Liver (tissue), 9 donors: ENCODE measurements around the gene CFAP54. TPM values are rescaled to one million over a fixed set of nuclear protein-coding genes. Genes with fewer than 3 reads are reported as not detected.

Source experiments
- DNase-seq: peaks from one replicate; pipeline ENCODE4 v3.0.0-alpha.2; 2017; ENCODE audit warnings: low spot score
- H3K27ac ChIP-seq, 2 donors: one replicate each; pipeline ENCODE4 v1.7.0; 2013; ENCODE audit warnings: inconsistent platforms in 2 of 2, low read length in 2 of 2, control low read depth in 1 of 2, low read depth in 1 of 2, mild to moderate bottlenecking in 1 of 2
- H3K27me3 ChIP-seq, 4 donors: one replicate each; pipeline versions ENCODE4 v1.6.1 to v1.7.0; 2013; ENCODE audit warnings: low read length in 3 of 4, inconsistent platforms in 1 of 4, mild to moderate bottlenecking in 1 of 4, moderate library complexity in 1 of 4; ENCODE audit not compliant: control insufficient read depth in 4 of 4, insufficient read depth in 4 of 4
- H3K36me3 ChIP-seq, 4 donors: one replicate each; pipeline versions ENCODE4 v1.6.1 to v1.7.0; 2013; ENCODE audit warnings: low read length in 3 of 4, mild to moderate bottlenecking in 3 of 4, low read depth in 1 of 4, moderate library complexity in 1 of 4; ENCODE audit not compliant: control insufficient read depth in 4 of 4, insufficient read depth in 3 of 4
- H3K4me1 ChIP-seq, 4 donors: one replicate each; pipeline versions ENCODE4 v1.6.1 to v1.7.0; 2013; ENCODE audit warnings: low read length in 3 of 4, mild to moderate bottlenecking in 3 of 4, moderate library complexity in 1 of 4; ENCODE audit not compliant: control insufficient read depth in 4 of 4, insufficient read depth in 4 of 4
- H3K4me3 ChIP-seq, 3 donors: one replicate each; pipeline versions ENCODE4 v1.6.1 to v1.7.0; 2013; ENCODE audit warnings: low read length in 3 of 3, control low read depth in 1 of 3, low read depth in 1 of 3, mild to moderate bottlenecking in 1 of 3
- H3K9ac ChIP-seq, 2 donors: one replicate each; pipeline ENCODE4 v1.7.0; 2013; ENCODE audit warnings: low read length in 2 of 2, mild to moderate bottlenecking in 2 of 2, moderate library complexity in 2 of 2, control low read depth in 1 of 2, low read depth in 1 of 2
- H3K9me3 ChIP-seq, 4 donors: one replicate each; pipeline versions ENCODE4 v1.6.1 to v1.7.0; 2013; ENCODE audit warnings: low read length in 3 of 4; ENCODE audit not compliant: control insufficient read depth in 4 of 4
- EGR1 ChIP-seq, 2 donors: IDR thresholded peaks; 2 replicates each; pipeline ENCODE4 v1.6.1; 2016 to 2018; ENCODE audit warnings: antibody characterized with exemption in 2 of 2, low read depth in 2 of 2
- FOXA1 ChIP-seq: IDR thresholded peaks from 2 replicates; pipeline ENCODE4 v1.6.1; 2016; ENCODE audit warnings: antibody characterized with exemption
- FOXA2 ChIP-seq: IDR thresholded peaks from 2 replicates; pipeline ENCODE4 v1.6.1; 2016; ENCODE audit warnings: antibody characterized with exemption
- GABPA ChIP-seq, 2 donors: IDR thresholded peaks in 1 of 2; conservative IDR thresholded peaks in 1 of 2; 2 replicates each; pipeline ENCODE4 v1.6.1; 2016; ENCODE audit warnings: antibody characterized with exemption in 2 of 2, mild to moderate bottlenecking in 1 of 2, moderate library complexity in 1 of 2
- HNF4A ChIP-seq, 2 donors: conservative IDR thresholded peaks; 2 replicates each; pipeline ENCODE4 v1.6.1; 2016; ENCODE audit warnings: antibody characterized with exemption in 2 of 2, mild to moderate bottlenecking in 2 of 2
- HNF4G ChIP-seq: IDR thresholded peaks from 2 replicates; pipeline ENCODE4 v1.6.1; 2016; ENCODE audit warnings: antibody characterized with exemption
- JUND ChIP-seq, 2 donors: IDR thresholded peaks; 2 replicates each; pipeline ENCODE4 v1.6.1; 2016; ENCODE audit warnings: antibody characterized with exemption in 2 of 2
- NR2F2 ChIP-seq: IDR thresholded peaks from 2 replicates; pipeline ENCODE4 v1.6.1; 2016; ENCODE audit warnings: antibody characterized with exemption
- RAD21 ChIP-seq, 2 donors: IDR thresholded peaks; 2 replicates each; pipeline ENCODE4 v1.6.1; 2016; ENCODE audit warnings: antibody characterized with exemption in 2 of 2, mild to moderate bottlenecking in 2 of 2
- RXRA ChIP-seq, 2 donors: IDR thresholded peaks; 2 replicates each; pipeline ENCODE4 v1.6.1; 2017 to 2018; ENCODE audit warnings: antibody characterized with exemption in 2 of 2, mild to moderate bottlenecking in 1 of 2
- SP1 ChIP-seq: IDR thresholded peaks from 2 replicates; pipeline ENCODE4 v1.6.1; 2018; ENCODE audit warnings: antibody characterized with exemption, mild to moderate bottlenecking
- TAF1 ChIP-seq: conservative IDR thresholded peaks from 2 replicates; pipeline ENCODE4 v1.6.1; 2016; ENCODE audit warnings: antibody characterized with exemption, mild to moderate bottlenecking
- YY1 ChIP-seq: IDR thresholded peaks from 2 replicates; pipeline ENCODE4 v1.6.1; 2016; ENCODE audit warnings: antibody characterized with exemption, mild to moderate bottlenecking
- WGBS: extraction: QIAGEN DNeasy Blood & Tissue Kit; methylation state at CpG from one replicate; pipeline ENCODE4 v1.1.7; 2013; 5-methylcytosine and 5-hydroxymethylcytosine counted together
- polyA plus RNA-seq, 2 donors: library from polyadenylated mRNA; stranded (reverse) in 1 of 2; unstranded in 1 of 2; fragments of 200-250 nt in 1 of 2; fragments of >200 nt in 1 of 2; fragmentation: Nextera tagmentation in 1 of 2; extraction: Ambion mirVana in 1 of 2; gene quantifications; one replicate each; pipeline versions ENCODE4 v1.2.1 to v1.2.3, GENCODE V29; 2013 to 2015
- total RNA-seq, 2 donors: library from RNA; depleted of rRNA; stranded (reverse); fragments of >200 nt; gene quantifications; one replicate each; pipeline ENCODE4 v1.2.3, GENCODE V29; 2014
- TF ChIP-seq, protein P1 (sequence below): IDR thresholded peaks from 2 replicates; pipeline ENCODE4 v1.6.1; 2016; ENCODE audit warnings: antibody characterized with exemption
- TF ChIP-seq, protein P2 (sequence below): fragments of 150-350 bp; IDR thresholded peaks from 2 replicates; pipeline ENCODE4 v1.5.1; 2017; ENCODE audit warnings: improper control_type of control experiment, low read depth, low read length; ENCODE audit not compliant: missing input control
- TF ChIP-seq, protein P3 (sequence below): IDR thresholded peaks from 2 replicates; pipeline ENCODE4 v1.6.1; 2016; ENCODE audit warnings: antibody characterized with exemption
- TF ChIP-seq, protein P4 (sequence below): IDR thresholded peaks from 2 replicates; pipeline ENCODE4 v1.6.1; 2016; ENCODE audit warnings: antibody characterized with exemption, mild to moderate bottlenecking
- TF ChIP-seq, protein P5 (sequence below): IDR thresholded peaks from 2 replicates; pipeline ENCODE4 v1.6.1; 2016; ENCODE audit warnings: antibody characterized with exemption
- donor health status: healthy.
- donor health status: healthy.
- donor health status: healthy.
- donor health status: healthy.
- donor health status: healthy.

Gene CFAP54
- total and polyA plus RNA-seq, 4 donors, result 0.01 to 0.19 (median 0.15) TPM

DNA sequence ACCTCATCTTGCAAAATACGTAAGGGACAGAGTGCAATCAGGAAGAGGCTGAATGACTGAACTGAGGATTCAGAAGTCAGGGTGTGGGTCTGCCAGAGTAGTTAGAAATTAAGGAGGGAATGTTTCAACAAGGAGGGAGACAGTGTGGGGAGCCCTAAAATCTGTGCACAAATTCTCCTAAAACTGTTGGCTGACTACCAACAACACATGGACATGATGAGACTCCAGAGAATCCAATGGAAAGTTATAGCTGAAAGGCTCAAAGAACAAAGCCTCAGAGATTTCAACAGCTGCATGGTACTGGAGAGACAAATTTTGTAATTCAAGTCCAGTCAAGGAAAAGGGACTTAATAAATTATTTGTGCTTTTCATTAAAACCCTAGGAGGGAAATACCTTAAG lies 381.6 kb downstream of the CFAP54 start:
- DNase-seq, result no peak
- H3K27me3 ChIP-seq, result no peaks in the 10 kb centered on the region
- no peaks in the 10 kb centered on the region for H3K36me3 ChIP-seq
- WGBS, result 73% methylated on average over 1 of the region's 1 CpG
- no peak overlapping the region for H3K4me3 ChIP-seq
- H3K9me3 ChIP-seq, result no peaks in the 10 kb centered on the region
- no peak overlapping the region for H3K9ac ChIP-seq
- no peak for TF ChIP-seq NR2F2
- no peaks in the 10 kb centered on the region for H3K4me1 ChIP-seq
- no peak overlapping the region for H3K27ac ChIP-seq

DNA sequence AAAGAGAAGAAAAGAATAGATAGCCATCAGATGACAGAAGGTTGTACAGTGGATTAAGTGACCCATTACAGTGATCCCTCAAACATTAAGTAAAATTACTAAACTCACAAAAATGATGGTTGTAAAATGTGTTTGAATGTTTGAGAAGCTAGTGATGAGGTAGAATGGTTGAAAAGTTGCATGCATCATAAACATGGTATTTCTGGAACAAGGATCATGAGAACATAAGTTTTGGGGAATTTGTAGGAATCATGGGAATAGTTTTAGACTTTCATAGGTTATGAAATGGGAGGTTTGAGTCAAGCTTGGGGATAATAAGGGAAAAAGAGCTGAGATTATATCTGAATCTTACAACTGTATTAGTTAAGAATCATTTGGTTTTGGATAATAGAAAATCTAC lies 383.6 kb downstream of the CFAP54 start:
- Histone ChIP-seq H3K9me3 (no peaks in the 10 kb centered on the region), H3K4me1 (no peaks in the 10 kb centered on the region), H3K27me3 (no peaks in the 10 kb centered on the region), H3K4me3 (no peak overlapping the region), H3K27ac (no peak overlapping the region), H3K36me3 (no peaks in the 10 kb centered on the region), H3K9ac (no peak overlapping the region)
- TF ChIP-seq TAF1, result no peak
- no peak for TF ChIP-seq SP1
- TF ChIP-seq, protein P1, sequence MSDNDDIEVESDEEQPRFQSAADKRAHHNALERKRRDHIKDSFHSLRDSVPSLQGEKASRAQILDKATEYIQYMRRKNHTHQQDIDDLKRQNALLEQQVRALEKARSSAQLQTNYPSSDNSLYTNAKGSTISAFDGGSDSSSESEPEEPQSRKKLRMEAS, result no peak
- TF ChIP-seq NR2F2, result no peak
- TF ChIP-seq EGR1 (IDR thresholded peaks at IDR 0.05; ENCODE audit: low read depth in 2 of 2), result no peak
- TF ChIP-seq RXRA (IDR thresholded peaks at IDR 0.05), result no peak
- no peak for TF ChIP-seq FOXA2
- TF ChIP-seq, protein P2, sequence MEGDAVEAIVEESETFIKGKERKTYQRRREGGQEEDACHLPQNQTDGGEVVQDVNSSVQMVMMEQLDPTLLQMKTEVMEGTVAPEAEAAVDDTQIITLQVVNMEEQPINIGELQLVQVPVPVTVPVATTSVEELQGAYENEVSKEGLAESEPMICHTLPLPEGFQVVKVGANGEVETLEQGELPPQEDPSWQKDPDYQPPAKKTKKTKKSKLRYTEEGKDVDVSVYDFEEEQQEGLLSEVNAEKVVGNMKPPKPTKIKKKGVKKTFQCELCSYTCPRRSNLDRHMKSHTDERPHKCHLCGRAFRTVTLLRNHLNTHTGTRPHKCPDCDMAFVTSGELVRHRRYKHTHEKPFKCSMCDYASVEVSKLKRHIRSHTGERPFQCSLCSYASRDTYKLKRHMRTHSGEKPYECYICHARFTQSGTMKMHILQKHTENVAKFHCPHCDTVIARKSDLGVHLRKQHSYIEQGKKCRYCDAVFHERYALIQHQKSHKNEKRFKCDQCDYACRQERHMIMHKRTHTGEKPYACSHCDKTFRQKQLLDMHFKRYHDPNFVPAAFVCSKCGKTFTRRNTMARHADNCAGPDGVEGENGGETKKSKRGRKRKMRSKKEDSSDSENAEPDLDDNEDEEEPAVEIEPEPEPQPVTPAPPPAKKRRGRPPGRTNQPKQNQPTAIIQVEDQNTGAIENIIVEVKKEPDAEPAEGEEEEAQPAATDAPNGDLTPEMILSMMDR, result no peak
- no peak for TF ChIP-seq RAD21 (IDR thresholded peaks at IDR 0.05)
- TF ChIP-seq FOXA1, result no peak
- TF ChIP-seq YY1, result no peak
- TF ChIP-seq, protein P3, sequence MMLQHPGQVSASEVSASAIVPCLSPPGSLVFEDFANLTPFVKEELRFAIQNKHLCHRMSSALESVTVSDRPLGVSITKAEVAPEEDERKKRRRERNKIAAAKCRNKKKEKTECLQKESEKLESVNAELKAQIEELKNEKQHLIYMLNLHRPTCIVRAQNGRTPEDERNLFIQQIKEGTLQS, result no peak
- TF ChIP-seq, protein P4, sequence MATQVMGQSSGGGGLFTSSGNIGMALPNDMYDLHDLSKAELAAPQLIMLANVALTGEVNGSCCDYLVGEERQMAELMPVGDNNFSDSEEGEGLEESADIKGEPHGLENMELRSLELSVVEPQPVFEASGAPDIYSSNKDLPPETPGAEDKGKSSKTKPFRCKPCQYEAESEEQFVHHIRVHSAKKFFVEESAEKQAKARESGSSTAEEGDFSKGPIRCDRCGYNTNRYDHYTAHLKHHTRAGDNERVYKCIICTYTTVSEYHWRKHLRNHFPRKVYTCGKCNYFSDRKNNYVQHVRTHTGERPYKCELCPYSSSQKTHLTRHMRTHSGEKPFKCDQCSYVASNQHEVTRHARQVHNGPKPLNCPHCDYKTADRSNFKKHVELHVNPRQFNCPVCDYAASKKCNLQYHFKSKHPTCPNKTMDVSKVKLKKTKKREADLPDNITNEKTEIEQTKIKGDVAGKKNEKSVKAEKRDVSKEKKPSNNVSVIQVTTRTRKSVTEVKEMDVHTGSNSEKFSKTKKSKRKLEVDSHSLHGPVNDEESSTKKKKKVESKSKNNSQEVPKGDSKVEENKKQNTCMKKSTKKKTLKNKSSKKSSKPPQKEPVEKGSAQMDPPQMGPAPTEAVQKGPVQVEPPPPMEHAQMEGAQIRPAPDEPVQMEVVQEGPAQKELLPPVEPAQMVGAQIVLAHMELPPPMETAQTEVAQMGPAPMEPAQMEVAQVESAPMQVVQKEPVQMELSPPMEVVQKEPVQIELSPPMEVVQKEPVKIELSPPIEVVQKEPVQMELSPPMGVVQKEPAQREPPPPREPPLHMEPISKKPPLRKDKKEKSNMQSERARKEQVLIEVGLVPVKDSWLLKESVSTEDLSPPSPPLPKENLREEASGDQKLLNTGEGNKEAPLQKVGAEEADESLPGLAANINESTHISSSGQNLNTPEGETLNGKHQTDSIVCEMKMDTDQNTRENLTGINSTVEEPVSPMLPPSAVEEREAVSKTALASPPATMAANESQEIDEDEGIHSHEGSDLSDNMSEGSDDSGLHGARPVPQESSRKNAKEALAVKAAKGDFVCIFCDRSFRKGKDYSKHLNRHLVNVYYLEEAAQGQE, result no peak
- TF ChIP-seq JUND (IDR thresholded peaks at IDR 0.05), result no peak
- no peak for TF ChIP-seq HNF4G
- TF ChIP-seq HNF4A (conservative IDR thresholded peaks at IDR 0.05), result no peak
- TF ChIP-seq, protein P5, sequence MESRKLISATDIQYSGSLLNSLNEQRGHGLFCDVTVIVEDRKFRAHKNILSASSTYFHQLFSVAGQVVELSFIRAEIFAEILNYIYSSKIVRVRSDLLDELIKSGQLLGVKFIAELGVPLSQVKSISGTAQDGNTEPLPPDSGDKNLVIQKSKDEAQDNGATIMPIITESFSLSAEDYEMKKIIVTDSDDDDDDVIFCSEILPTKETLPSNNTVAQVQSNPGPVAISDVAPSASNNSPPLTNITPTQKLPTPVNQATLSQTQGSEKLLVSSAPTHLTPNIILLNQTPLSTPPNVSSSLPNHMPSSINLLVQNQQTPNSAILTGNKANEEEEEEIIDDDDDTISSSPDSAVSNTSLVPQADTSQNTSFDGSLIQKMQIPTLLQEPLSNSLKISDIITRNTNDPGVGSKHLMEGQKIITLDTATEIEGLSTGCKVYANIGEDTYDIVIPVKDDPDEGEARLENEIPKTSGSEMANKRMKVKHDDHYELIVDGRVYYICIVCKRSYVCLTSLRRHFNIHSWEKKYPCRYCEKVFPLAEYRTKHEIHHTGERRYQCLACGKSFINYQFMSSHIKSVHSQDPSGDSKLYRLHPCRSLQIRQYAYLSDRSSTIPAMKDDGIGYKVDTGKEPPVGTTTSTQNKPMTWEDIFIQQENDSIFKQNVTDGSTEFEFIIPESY, result no peak
- TF ChIP-seq GABPA (IDR thresholded peaks at IDR 0.05 in 1 of 2, conservative IDR thresholded peaks at IDR 0.05 in 1 of 2), result no peak
- no peak for DNase-seq
